H9 (cell line): ENCODE results near the gene ZNHIT3. TPM values are rescaled to one million over a fixed set of nuclear protein-coding genes. Genes with fewer than 3 reads are reported as not detected.

ENCODE experiments used
- DNase-seq: peaks from one replicate; pipeline ENCODE4 v3.0.0-alpha.2; 2017
- H2AFZ ChIP-seq: one replicate; pipeline ENCODE4 v1.6.1; 2013; ENCODE audit warnings: mild to moderate bottlenecking, low read length, control low read depth, moderate library complexity
- H2AK5ac ChIP-seq: 2 replicates; pipeline ENCODE4 v1.6.1; 2013; ENCODE audit warnings: low read length, control low read depth, mixed read lengths; ENCODE audit not compliant: insufficient read length
- H2BK120ac ChIP-seq: one replicate; pipeline ENCODE4 v1.6.1; 2013; ENCODE audit warnings: low read depth, mild to moderate bottlenecking, low read length, control low read depth, inconsistent platforms; ENCODE audit not compliant: poor library complexity, severe bottlenecking
- H2BK12ac ChIP-seq: 2 replicates; pipeline ENCODE4 v1.6.1; 2013; ENCODE audit warnings: low read length, control low read depth, mixed read lengths, low read depth; ENCODE audit not compliant: insufficient read length
- H2BK15ac ChIP-seq: 2 replicates; pipeline ENCODE4 v1.6.1; 2013; ENCODE audit warnings: low read depth, low read length, control low read depth
- H2BK20ac ChIP-seq: one replicate; pipeline ENCODE4 v1.6.1; 2013; ENCODE audit warnings: low read depth, mild to moderate bottlenecking, low read length, control low read depth, inconsistent platforms; ENCODE audit not compliant: poor library complexity, severe bottlenecking
- H2BK5ac ChIP-seq: 2 replicates; pipeline ENCODE4 v1.6.1; 2013; ENCODE audit warnings: low read length, control low read depth, mixed read lengths; ENCODE audit not compliant: insufficient read length
- H3K14ac ChIP-seq: 2 replicates; pipeline ENCODE4 v1.6.1; 2013; ENCODE audit warnings: low read length, control low read depth; ENCODE audit not compliant: insufficient read depth
- H3K18ac ChIP-seq: 2 replicates; pipeline ENCODE4 v1.6.1; 2013; ENCODE audit warnings: low read depth, mild to moderate bottlenecking, mixed read lengths, low read length, control low read depth; ENCODE audit not compliant: insufficient read length
- H3K23ac ChIP-seq: 2 replicates; pipeline ENCODE4 v1.6.1; 2013; ENCODE audit warnings: low read length, control low read depth, mixed read lengths, low read depth; ENCODE audit not compliant: insufficient read length
- H3K23me2 ChIP-seq: 2 replicates; pipeline ENCODE4 v1.6.1; 2013; ENCODE audit warnings: low read depth, mild to moderate bottlenecking, mixed read lengths, low read length, control low read depth; ENCODE audit not compliant: insufficient read length, poor library complexity, severe bottlenecking
- H3K27ac ChIP-seq: 2 replicates; pipeline ENCODE4 v1.5.1; 2013; ENCODE audit warnings: low read length, control low read depth, mixed read lengths, low read depth; ENCODE audit not compliant: insufficient read length
- H3K27me3 ChIP-seq: 2 replicates; pipeline ENCODE4 v1.6.1; 2013; ENCODE audit warnings: low read length, control low read depth, inconsistent platforms; ENCODE audit not compliant: insufficient read depth
- H3K4ac ChIP-seq: 2 replicates; pipeline ENCODE4 v1.6.1; 2013; ENCODE audit warnings: low read depth, mild to moderate bottlenecking, control low read depth, inconsistent platforms, low read length, moderate library complexity
- H3K4me1 ChIP-seq: 2 replicates; pipeline ENCODE4 v1.6.1; 2013; ENCODE audit warnings: low read length, control low read depth, inconsistent platforms; ENCODE audit not compliant: insufficient read depth
- H3K4me2 ChIP-seq: 2 replicates; pipeline ENCODE4 v1.6.1; 2013; ENCODE audit warnings: low read length, control low read depth, mixed read lengths; ENCODE audit not compliant: insufficient read length, insufficient read depth
- H3K56ac ChIP-seq: 2 replicates; pipeline ENCODE4 v1.6.1; 2013; ENCODE audit warnings: low read depth, mild to moderate bottlenecking, mixed read lengths, low read length, control low read depth; ENCODE audit not compliant: insufficient read length
- H3K79me1 ChIP-seq: 2 replicates; pipeline ENCODE4 v1.6.1; 2013; ENCODE audit warnings: low read depth, mild to moderate bottlenecking, moderate library complexity, low read length, control low read depth, inconsistent platforms; ENCODE audit not compliant: insufficient read depth, poor library complexity, severe bottlenecking
- H3K79me2 ChIP-seq: 2 replicates; pipeline ENCODE4 v1.6.1; 2013; ENCODE audit warnings: low read length, control low read depth, inconsistent platforms; ENCODE audit not compliant: insufficient read depth
- H3K9ac ChIP-seq: 2 replicates; pipeline ENCODE4 v1.6.1; 2013; ENCODE audit warnings: low read length, control low read depth, mixed read lengths; ENCODE audit not compliant: insufficient read length; ENCODE audit errors: extremely low read depth
- H3K9me3 ChIP-seq: one replicate; pipeline ENCODE4 v1.6.1; 2013; ENCODE audit warnings: low read depth, low read length, inconsistent platforms; ENCODE audit not compliant: control insufficient read depth
- H3T11ph ChIP-seq: one replicate; pipeline ENCODE4 v1.6.1; 2013; ENCODE audit warnings: mild to moderate bottlenecking, low read length, control low read depth, inconsistent platforms
- H4K20me1 ChIP-seq: one replicate; pipeline ENCODE4 v1.6.1; 2013; ENCODE audit not compliant: control insufficient read depth, insufficient read length, insufficient read depth
- H4K5ac ChIP-seq: 2 replicates; pipeline ENCODE4 v1.6.1; 2013; ENCODE audit warnings: low read depth, mild to moderate bottlenecking, mixed read lengths, low read length, control low read depth; ENCODE audit not compliant: insufficient read length
- H4K8ac ChIP-seq: replicated peaks from 2 replicates; pipeline ENCODE4 v1.6.1; 2013; ENCODE audit warnings: low read length, control low read depth, mixed read lengths, low read depth; ENCODE audit not compliant: insufficient read length
- H4K91ac ChIP-seq: 2 replicates; pipeline ENCODE4 v1.6.1; 2013; ENCODE audit warnings: low read depth, mild to moderate bottlenecking, moderate library complexity, mixed read lengths, low read length, control low read depth; ENCODE audit not compliant: insufficient read length
- H3K27ac Mint-ChIP-seq, 3 experiments: 2 replicates in 2 of 3; 3 replicates in 1 of 3; pipeline ENCODE4 v1.8.0; 2020 to 2021; ENCODE audit warnings: mixed read lengths in 3 of 3, mild to moderate bottlenecking in 1 of 3, moderate library complexity in 1 of 3
- H3K27me3 Mint-ChIP-seq: 2 replicates; pipeline ENCODE4 v1.8.0; 2021; ENCODE audit warnings: low read depth, mild to moderate bottlenecking, moderate library complexity, mixed read lengths
- H3K36me3 Mint-ChIP-seq, 3 experiments: 2 replicates in 2 of 3; 3 replicates in 1 of 3; pipeline ENCODE4 v1.8.0; 2020 to 2021; ENCODE audit warnings: low read depth in 3 of 3, mixed read lengths in 3 of 3; ENCODE audit not compliant: insufficient read depth in 1 of 3
- H3K4me1 Mint-ChIP-seq, 2 experiments: 2 replicates each; pipeline ENCODE4 v1.8.0; 2020; ENCODE audit warnings: mixed read lengths in 2 of 2
- H3K4me3 Mint-ChIP-seq, 2 experiments: 2 replicates in 1 of 2; 3 replicates in 1 of 2; pipeline ENCODE4 v1.8.0; 2020 to 2021; ENCODE audit warnings: mild to moderate bottlenecking in 2 of 2, mixed read lengths in 2 of 2, moderate library complexity in 1 of 2
- H3K9me3 Mint-ChIP-seq, 2 experiments: 2 replicates in 1 of 2; 3 replicates in 1 of 2; pipeline ENCODE4 v1.8.0; 2020; ENCODE audit warnings: mild to moderate bottlenecking in 2 of 2, mixed read lengths in 2 of 2, moderate library complexity in 1 of 2
- CTCF ChIP-seq: fragments of 200-600 bp; sonication (generic); conservative IDR thresholded peaks from 3 replicates; pipeline ENCODE4 v1.8.0; 2021; ENCODE audit warnings: antibody characterized with exemption, mild to moderate bottlenecking
- WGBS: extraction: QIAGEN DNeasy Blood & Tissue Kit; methylation state at CpG from one replicate; pipeline ENCODE4 v1.1.7; 2013; ENCODE audit warnings: missing lambda C conversion rate, low lambda C conversion rate, mixed read lengths; ENCODE audit not compliant: insufficient read length; ENCODE audit errors: extremely low coverage; 5-methylcytosine and 5-hydroxymethylcytosine counted together
- total RNA-seq: library from RNA; stranded (reverse); gene quantifications from 2 replicates; pipeline ENCODE4 v1.2.1, GENCODE V29; 2021

ZNHIT3 gene
- total RNA-seq, 1 experiment from 2014 or later: 64.7 TPM

GRCh38 chr17:36501963-36502362, 15.5 kb downstream of the ZNHIT3 start:
- peak; percentile 23 for DNase-seq
- H2BK120ac ChIP-seq: no peak overlapping the region

More at GRCh38 chr17:36501963-36502362, 15.5 kb downstream of the ZNHIT3 start:
- no peak overlapping the region for H2BK5ac ChIP-seq
- H3K79me1 ChIP-seq: no peaks in the 10 kb centered on the region
- no peak overlapping the region for H3K23ac ChIP-seq
- no peak overlapping the region for H3K4me3 Mint-ChIP-seq
- H3K56ac ChIP-seq: no peak overlapping the region
- no peaks in the 10 kb centered on the region for H3K4me1 Mint-ChIP-seq
- no peaks in the 10 kb centered on the region for H3K9me3 ChIP-seq
- H3K18ac ChIP-seq: no peak overlapping the region
- WGBS: no CpG with 5 or more reads among the region's 6 CpGs
- no peak overlapping the region for H2AK5ac ChIP-seq
- no peak overlapping the region for H2BK15ac ChIP-seq
- no peaks in the 10 kb centered on the region for H3K23me2 ChIP-seq
- H3T11ph ChIP-seq: no peak overlapping the region
- H3K36me3 Mint-ChIP-seq: peaks cover 37 to 85% (median 83%) of the 10 kb centered on the region in 3 experiments; a peak in 6 of 7 replicates
- no peak overlapping the region for H2BK12ac ChIP-seq
- H4K5ac ChIP-seq: no peak overlapping the region
- no peak overlapping the region for H2BK20ac ChIP-seq
- H2AFZ ChIP-seq: no peak overlapping the region
- no peak overlapping the region for H3K9ac ChIP-seq
- H3K4ac ChIP-seq: no peak overlapping the region
- H3K27me3 ChIP-seq: no peaks in the 10 kb centered on the region
- no peaks in the 10 kb centered on the region; the same call in 1 of the 2 replicates for H3K27me3 Mint-ChIP-seq
- no peaks in the 10 kb centered on the region for H3K79me2 ChIP-seq
- no peak overlapping the region for H4K91ac ChIP-seq
- H4K8ac ChIP-seq: no peak overlapping the region
- H3K4me2 ChIP-seq: no peak overlapping the region
- H3K27ac Mint-ChIP-seq: peak overlapping the region in 1 of 3 experiments; percentile 35; a peak in 2 of 7 replicates
- H3K9me3 Mint-ChIP-seq: no peaks in the 10 kb centered on the region
- H4K20me1 ChIP-seq: peaks cover 2% of the 10 kb centered on the region
- H3K14ac ChIP-seq: no peak overlapping the region
- no peak for TF ChIP-seq CTCF
- H3K4me1 ChIP-seq: no peaks in the 10 kb centered on the region
- H3K27ac ChIP-seq: no peak overlapping the region
